ENCODE results near the gene PUS7L.
"Not testable (repeated sequence)": the region's sequence is repeated elsewhere in the genome, so short reads cannot be mapped to it uniquely, and the experiment has no call there.

The PUS7L gene

GRCh38 chr12:43744826-43745225 is 13.8 kb downstream of the PUS7L start:
- DNase-seq = no peak

- DNase-seq = no peak
Observed at GRCh38 chr12:43742106-43742505, 16.5 kb downstream of the PUS7L start.

- no peak for DNase-seq
Observed at GRCh38 chr12:43740511-43741100, 18.0 kb downstream of the PUS7L start.

GRCh38 chr12:43737646-43738045 is 20.9 kb downstream of the PUS7L start:
- DNase-seq = no peak

GRCh38 chr12:43736927-43737440 is 21.6 kb downstream of the PUS7L start:
- DNase-seq = no peak

GRCh38 chr12:43733687-43734086 is 24.9 kb downstream of the PUS7L start:
- no peak for DNase-seq

- no peak for DNase-seq
Observed at GRCh38 chr12:43730283-43730682, 28.3 kb downstream of the PUS7L start.

GRCh38 chr12:43728698-43729097 is 29.9 kb downstream of the PUS7L start:
- no peak for DNase-seq

- no peak for DNase-seq
Observed at GRCh38 chr12:43728117-43728516, 30.5 kb downstream of the PUS7L start.

GRCh38 chr12:43723134-43723533 is 35.5 kb downstream of the PUS7L start:
- DNase-seq = no peak

- no peak for DNase-seq
Observed at GRCh38 chr12:43722621-43723020, 36.0 kb downstream of the PUS7L start.

- DNase-seq = no peak
Observed at GRCh38 chr12:43711348-43711747, 47.2 kb downstream of the PUS7L start.

- DNase-seq = not testable (repeated sequence)
Observed at GRCh38 chr12:43703772-43704171, 54.8 kb downstream of the PUS7L start.

GRCh38 chr12:43701194-43701593 is 57.4 kb downstream of the PUS7L start:
- not testable (repeated sequence) for DNase-seq

GRCh38 chr12:43696154-43696553 is 62.4 kb downstream of the PUS7L start:
- no peak for DNase-seq

GRCh38 chr12:43694879-43695278 is 63.7 kb downstream of the PUS7L start:
- no peak for DNase-seq

GRCh38 chr12:43692064-43692463 is 66.5 kb downstream of the PUS7L start:
- no peak for DNase-seq

- not testable (repeated sequence) for DNase-seq
Observed at GRCh38 chr12:43685491-43685890, 73.1 kb downstream of the PUS7L start.

GRCh38 chr12:43676183-43676813 is 82.3 kb downstream of the PUS7L start:
- DNase-seq = no peak

- no peak for DNase-seq
Observed at GRCh38 chr12:43675048-43675904, 83.3 kb downstream of the PUS7L start.

GRCh38 chr12:43669373-43669772 is 89.2 kb downstream of the PUS7L start:
- DNase-seq = no peak
